BJ (cell line): ENCODE data around the gene CUL9. TPM values are rescaled to one million over a fixed set of nuclear protein-coding genes. Genes with fewer than 3 reads are reported as not detected.

Experiments used
- CTCF ChIA-PET: fragments of 350-600 bp; formaldehyde crosslinking; extraction: SDS; loops from one replicate; lab custom pipeline; 2021; ENCODE audit warnings: antibody characterized with exemption, inconsistent platforms; lab: Yijun Ruan, JAX
- POLR2A ChIA-PET: fragments of 300-600 bp; sonication (Branson Sonifier 250); formaldehyde crosslinking; extraction: SDS; loops from one replicate; lab custom pipeline; 2021; ENCODE audit warnings: antibody characterized with exemption; lab: Charles Lee
- DNase-seq: peaks from one replicate; pipeline ENCODE4 v3.0.0-alpha.2; 2011; ENCODE audit warnings: low read depth
- H3K27me3 ChIP-seq: 2 replicates; pipeline ENCODE4 v1.6.0; 2011; ENCODE audit warnings: low read length; ENCODE audit not compliant: control insufficient read depth, insufficient read depth
- H3K36me3 ChIP-seq: 2 replicates; pipeline ENCODE4 v1.5.1; 2011; ENCODE audit warnings: low read length; ENCODE audit not compliant: control insufficient read depth, insufficient read depth
- H3K4me3 ChIP-seq: 2 replicates; pipeline ENCODE4 v1.5.1; 2011; ENCODE audit warnings: low read depth, mild to moderate bottlenecking, control low read depth, low read length
- polyA plus RNA-seq: library from polyadenylated mRNA; depleted of rRNA; stranded (reverse); fragments of >200 nt; gene quantifications from 2 replicates; pipeline ENCODE4 v1.2.3, GENCODE V29; 2011
- TF ChIP-seq, protein P1 (sequence below): IDR thresholded peaks from 2 replicates; pipeline ENCODE4 v1.5.1; 2011; ENCODE audit warnings: low read depth, mild to moderate bottlenecking, control low read depth, inconsistent platforms, low read length, moderate library complexity; ENCODE audit not compliant: insufficient read depth

The CUL9 gene
- polyA plus RNA-seq, 1 experiment, result 12.4 TPM

DNA sequence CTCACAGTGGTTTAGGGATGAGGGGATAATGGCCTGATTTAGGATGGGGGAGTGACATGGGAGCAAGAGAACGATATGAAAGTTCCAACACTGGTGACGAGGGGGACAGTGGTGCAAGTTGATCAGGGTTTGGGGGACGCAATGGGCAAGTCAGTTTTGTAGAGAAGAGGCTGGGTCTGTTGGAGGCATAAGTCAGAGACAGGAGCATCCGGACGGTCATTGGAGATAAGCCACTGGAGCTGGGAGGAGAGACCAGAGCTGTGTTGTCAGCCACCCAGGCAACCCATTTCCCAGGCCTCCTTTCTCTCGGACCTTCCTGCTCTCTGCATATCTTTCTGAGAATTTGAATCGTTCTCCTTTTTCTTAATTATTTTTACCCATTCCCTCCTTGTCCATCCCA lies 37.8 kb downstream of the CUL9 start:
- ChIA-PET POLR2A (no interaction called here), CTCF (interaction anchor here (3.6 kb wide), 1 partner anchor 10 kb away, joined by 27 read pairs; the partner anchor contains the start of gene DNPH1)
- H3K36me3 ChIP-seq, result peaks cover 20% of the 10 kb centered on the region
- no peaks in the 10 kb centered on the region for H3K27me3 ChIP-seq
- TF ChIP-seq, protein P1, sequence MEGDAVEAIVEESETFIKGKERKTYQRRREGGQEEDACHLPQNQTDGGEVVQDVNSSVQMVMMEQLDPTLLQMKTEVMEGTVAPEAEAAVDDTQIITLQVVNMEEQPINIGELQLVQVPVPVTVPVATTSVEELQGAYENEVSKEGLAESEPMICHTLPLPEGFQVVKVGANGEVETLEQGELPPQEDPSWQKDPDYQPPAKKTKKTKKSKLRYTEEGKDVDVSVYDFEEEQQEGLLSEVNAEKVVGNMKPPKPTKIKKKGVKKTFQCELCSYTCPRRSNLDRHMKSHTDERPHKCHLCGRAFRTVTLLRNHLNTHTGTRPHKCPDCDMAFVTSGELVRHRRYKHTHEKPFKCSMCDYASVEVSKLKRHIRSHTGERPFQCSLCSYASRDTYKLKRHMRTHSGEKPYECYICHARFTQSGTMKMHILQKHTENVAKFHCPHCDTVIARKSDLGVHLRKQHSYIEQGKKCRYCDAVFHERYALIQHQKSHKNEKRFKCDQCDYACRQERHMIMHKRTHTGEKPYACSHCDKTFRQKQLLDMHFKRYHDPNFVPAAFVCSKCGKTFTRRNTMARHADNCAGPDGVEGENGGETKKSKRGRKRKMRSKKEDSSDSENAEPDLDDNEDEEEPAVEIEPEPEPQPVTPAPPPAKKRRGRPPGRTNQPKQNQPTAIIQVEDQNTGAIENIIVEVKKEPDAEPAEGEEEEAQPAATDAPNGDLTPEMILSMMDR, result no peak
- no peak overlapping the region for H3K4me3 ChIP-seq
- no peak for DNase-seq

DNA sequence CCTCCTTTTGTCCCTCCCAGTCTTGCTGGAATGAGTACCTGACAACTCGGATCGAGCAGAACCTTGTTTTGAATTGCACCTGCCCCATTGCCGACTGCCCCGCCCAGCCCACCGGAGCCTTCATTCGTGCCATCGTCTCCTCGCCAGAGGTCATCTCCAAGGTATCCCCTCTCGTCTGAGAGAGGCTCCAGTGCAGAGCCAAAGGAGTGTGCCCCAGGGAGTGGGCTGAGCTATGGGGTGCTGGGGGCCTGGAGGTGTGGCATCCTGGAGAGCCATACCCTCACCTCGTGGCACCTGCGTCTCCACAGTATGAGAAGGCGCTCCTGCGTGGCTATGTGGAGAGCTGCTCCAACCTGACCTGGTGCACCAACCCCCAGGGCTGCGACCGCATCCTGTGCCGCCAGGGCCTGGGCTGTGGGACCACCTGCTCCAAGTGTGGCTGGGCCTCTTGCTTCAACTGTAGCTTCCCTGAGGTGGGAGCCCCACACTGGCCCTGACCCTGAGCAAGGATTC lies 38.5 kb downstream of the CUL9 start:
- Histone ChIP-seq H3K27me3 (no peaks in the 10 kb centered on the region), H3K4me3 (no peak overlapping the region), H3K36me3 (peaks cover 20% of the 10 kb centered on the region)
- CTCF ChIA-PET, result interaction anchor here (0.5 to 3.6 kb wide), 2 partner anchors 9 to 1048 kb away, joined by 3 to 27 read pairs; partner anchors contain the start of gene DNPH1
- DNase-seq, result no peak
- POLR2A ChIA-PET, result no interaction called here
- TF ChIP-seq, protein P1, result no peak

DNA sequence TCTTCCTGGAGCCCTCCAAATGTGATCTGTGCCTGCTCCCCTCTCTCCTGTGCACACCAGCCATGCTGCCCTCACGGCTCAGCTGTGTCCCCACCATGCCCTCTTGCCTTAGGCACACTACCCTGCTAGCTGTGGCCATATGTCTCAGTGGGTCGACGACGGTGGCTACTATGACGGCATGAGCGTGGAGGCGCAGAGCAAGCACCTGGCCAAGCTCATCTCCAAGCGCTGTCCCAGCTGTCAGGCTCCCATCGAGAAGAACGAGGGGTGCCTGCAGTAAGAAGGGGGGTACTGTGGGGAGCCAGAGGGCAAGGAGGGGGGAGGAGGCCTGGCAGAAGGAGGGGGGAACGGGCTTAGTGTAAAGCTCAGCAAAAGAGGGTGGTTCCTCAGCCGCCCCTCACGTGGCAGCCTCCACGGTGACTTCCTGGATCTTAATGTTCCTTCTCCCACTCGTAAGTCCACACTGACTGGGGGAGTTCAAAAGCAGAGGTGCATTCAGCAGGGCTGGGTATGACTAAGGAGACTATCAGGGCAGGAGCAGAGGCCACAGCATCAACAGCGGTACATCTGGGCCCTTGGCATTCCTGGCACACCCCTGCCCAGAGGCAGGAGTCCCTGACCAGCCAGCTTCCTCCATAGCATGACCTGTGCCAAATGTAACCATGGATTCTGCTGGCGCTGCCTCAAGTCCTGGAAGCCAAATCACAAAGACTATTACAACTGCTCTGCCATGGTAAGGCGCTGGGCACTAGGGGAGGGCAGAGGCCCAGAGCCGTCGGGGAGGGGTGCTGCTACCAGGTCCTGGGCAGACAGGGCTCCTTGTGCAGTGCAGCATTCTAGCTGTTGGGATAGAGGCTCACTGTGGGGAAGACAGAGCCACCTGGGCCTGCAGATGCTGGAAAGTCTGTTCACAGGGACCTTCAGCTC lies 39.3 kb downstream of the CUL9 start:
- ChIA-PET POLR2A (no interaction called here), CTCF (interaction anchor here (0.5 to 3.6 kb wide), 3 partner anchors 9 to 1047 kb away, joined by 3 to 27 read pairs (median 3); partner anchors contain the start of gene DNPH1)
- no peak overlapping the region for H3K4me3 ChIP-seq
- TF ChIP-seq, protein P1, result no peak
- peaks cover 16% of the 10 kb centered on the region for H3K36me3 ChIP-seq
- DNase-seq, result no peak
- H3K27me3 ChIP-seq, result no peaks in the 10 kb centered on the region

- CTCF ChIA-PET, result no interaction called here
These were observed 40.5 kb downstream of the CUL9 start for GRCh38 chr6:43222418-43223059.

More at GRCh38 chr6:43222418-43223059, 40.5 kb downstream of the CUL9 start:
- TF ChIP-seq, protein P1, result no peak
- no peak for DNase-seq
- H3K27me3 ChIP-seq, result no peaks in the 10 kb centered on the region
- POLR2A ChIA-PET, result no interaction called here
- no peak overlapping the region for H3K4me3 ChIP-seq
- peaks cover 11% of the 10 kb centered on the region for H3K36me3 ChIP-seq
